Activated naive CD4-positive, alpha-beta T cell treated with anti-CD3 and anti-CD28 coated beads, Interleukin-2, amount 50 U/mL, for 24 hours (primary cell): ENCODE data around the gene FAM89B.
"Not testable (repeated sequence)": the region's sequence is repeated elsewhere in the genome, so short reads cannot be mapped to it uniquely, and the experiment has no call there.

Experiments
- H3K27ac Mint-ChIP-seq: one replicate; pipeline ENCODE4 v1.8.0; 2021; ENCODE audit warnings: mild to moderate bottlenecking, mixed read lengths
- H3K27me3 Mint-ChIP-seq: one replicate; pipeline ENCODE4 v1.8.0; 2021; ENCODE audit warnings: mixed read lengths
- H3K36me3 Mint-ChIP-seq: one replicate; pipeline ENCODE4 v1.8.0; 2021; ENCODE audit warnings: mixed read lengths
- H3K4me1 Mint-ChIP-seq: one replicate; pipeline ENCODE4 v1.8.0; 2021; ENCODE audit warnings: mixed read lengths
- H3K4me3 Mint-ChIP-seq: one replicate; pipeline ENCODE4 v1.8.0; 2021; ENCODE audit warnings: mild to moderate bottlenecking, mixed read lengths
- H3K9me3 Mint-ChIP-seq: one replicate; pipeline ENCODE4 v1.8.0; 2021; ENCODE audit warnings: mixed read lengths

FAM89B gene

GRCh38 chr11:65572356-65573051 lies at the start of gene FAM89B:
Gene FAM89B (plus strand): TSS chr11:65572538. CDS start chr11:65572670, 132 bp downstream.
- Mint-ChIP-seq H3K36me3 (peaks cover 5% of the 10 kb centered on the region), H3K9me3 (no peaks in the 10 kb centered on the region), H3K4me1 (peaks cover 49% of the 10 kb centered on the region), H3K27me3 (no peaks in the 10 kb centered on the region), H3K27ac (peak within 1 kb of the TSS; percentile 93), H3K4me3 (peak within 1 kb of the TSS; percentile 99)

GRCh38 chr11:65522718-65523630 lies 49.4 kb upstream of the FAM89B start:
- peak overlapping the region; percentile 62 for H3K27ac Mint-ChIP-seq
- H3K9me3 Mint-ChIP-seq, H3K36me3 Mint-ChIP-seq, H3K27me3 Mint-ChIP-seq: not testable (repeated sequence)
- H3K4me3 Mint-ChIP-seq: peak overlapping the region; percentile 74
- H3K4me1 Mint-ChIP-seq: peaks cover 45% of the 10 kb centered on the region

- H3K4me1 Mint-ChIP-seq: peaks cover 46% of the 10 kb centered on the region
- H3K27me3 Mint-ChIP-seq, H3K9me3 Mint-ChIP-seq: not testable (repeated sequence)
Measured at GRCh38 chr11:65523631-65523968, 48.7 kb upstream of the FAM89B start.

GRCh38 chr11:65524014-65524740 lies 48.2 kb upstream of the FAM89B start:
- Mint-ChIP-seq H3K36me3 (no peaks in the 10 kb centered on the region), H3K27ac (peak overlapping the region; percentile 90), H3K4me3 (peak overlapping the region; percentile 74), H3K9me3 (no peaks in the 10 kb centered on the region), H3K4me1 (peaks cover 52% of the 10 kb centered on the region), H3K27me3 (no peaks in the 10 kb centered on the region)

More at GRCh38 chr11:65523631-65523968, 48.7 kb upstream of the FAM89B start:
- not testable (repeated sequence) for H3K36me3 Mint-ChIP-seq
- Mint-ChIP-seq H3K4me3 (peak overlapping the region; percentile 74), H3K27ac (peak overlapping the region; percentile 62)

- H3K4me3 Mint-ChIP-seq: peak within 1 kb of the TSS; percentile 87
- H3K27ac Mint-ChIP-seq: peak within 1 kb of the TSS; percentile 90
- H3K9me3 Mint-ChIP-seq: no peaks in the 10 kb centered on the region
- H3K4me1 Mint-ChIP-seq: peaks cover 56% of the 10 kb centered on the region
- no peaks in the 10 kb centered on the region for H3K27me3 Mint-ChIP-seq
- no peaks in the 10 kb centered on the region for H3K36me3 Mint-ChIP-seq
Measured at GRCh38 chr11:65524741-65525545, 47.4 kb upstream of the FAM89B start, which contains the start of gene SCYL1. Gene SCYL1 (plus strand): TSS chr11:65525083. CDS start chr11:65525154, 71 bp downstream.

GRCh38 chr11:65525546-65526480 lies 46.5 kb upstream of the FAM89B start:
- no peaks in the 10 kb centered on the region for H3K36me3 Mint-ChIP-seq
- peaks cover 60% of the 10 kb centered on the region for H3K4me1 Mint-ChIP-seq

GRCh38 chr11:65526744-65527143 lies 45.6 kb upstream of the FAM89B start:
- no peak overlapping the region for H3K27ac Mint-ChIP-seq

More at GRCh38 chr11:65525546-65526480, 46.5 kb upstream of the FAM89B start:
- Mint-ChIP-seq H3K9me3 (no peaks in the 10 kb centered on the region), H3K4me3 (peak overlapping the region; percentile 87), H3K27ac (peak overlapping the region; percentile 39), H3K27me3 (no peaks in the 10 kb centered on the region)

GRCh38 chr11:65528819-65529350 lies 43.5 kb upstream of the FAM89B start:
- Mint-ChIP-seq H3K9me3 (no peaks in the 10 kb centered on the region), H3K4me3 (no peak overlapping the region), H3K36me3 (no peaks in the 10 kb centered on the region), H3K4me1 (peaks cover 37% of the 10 kb centered on the region), H3K27ac (no peak overlapping the region), H3K27me3 (no peaks in the 10 kb centered on the region)

More at GRCh38 chr11:65526744-65527143, 45.6 kb upstream of the FAM89B start:
- Mint-ChIP-seq H3K36me3 (no peaks in the 10 kb centered on the region), H3K9me3 (no peaks in the 10 kb centered on the region), H3K27me3 (no peaks in the 10 kb centered on the region), H3K4me1 (peaks cover 57% of the 10 kb centered on the region), H3K4me3 (peak overlapping the region; percentile 64)

- Mint-ChIP-seq H3K4me1 (peaks cover 30% of the 10 kb centered on the region), H3K27ac (no peak overlapping the region)
Measured at GRCh38 chr11:65529475-65530156, 42.7 kb upstream of the FAM89B start.

GRCh38 chr11:65530157-65530496 lies 42.2 kb upstream of the FAM89B start:
- Mint-ChIP-seq H3K36me3 (no peaks in the 10 kb centered on the region), H3K4me3 (no peak overlapping the region), H3K9me3 (no peaks in the 10 kb centered on the region), H3K4me1 (peaks cover 29% of the 10 kb centered on the region), H3K27me3 (no peaks in the 10 kb centered on the region), H3K27ac (no peak overlapping the region)

More at GRCh38 chr11:65529475-65530156, 42.7 kb upstream of the FAM89B start:
- H3K4me3 Mint-ChIP-seq: no peak overlapping the region
- no peaks in the 10 kb centered on the region for H3K27me3 Mint-ChIP-seq
- H3K9me3 Mint-ChIP-seq: no peaks in the 10 kb centered on the region
- no peaks in the 10 kb centered on the region for H3K36me3 Mint-ChIP-seq

GRCh38 chr11:65532388-65533064 lies 39.8 kb upstream of the FAM89B start:
- no peak overlapping the region for H3K4me3 Mint-ChIP-seq
- H3K4me1 Mint-ChIP-seq: peaks cover 19% of the 10 kb centered on the region
- H3K36me3 Mint-ChIP-seq: no peaks in the 10 kb centered on the region
- H3K27me3 Mint-ChIP-seq: no peaks in the 10 kb centered on the region
- no peaks in the 10 kb centered on the region for H3K9me3 Mint-ChIP-seq
- no peak overlapping the region for H3K27ac Mint-ChIP-seq

- Mint-ChIP-seq H3K27ac (no peak overlapping the region), H3K9me3 (no peaks in the 10 kb centered on the region), H3K4me3 (no peak overlapping the region), H3K36me3 (no peaks in the 10 kb centered on the region), H3K27me3 (no peaks in the 10 kb centered on the region), H3K4me1 (peaks cover 3% of the 10 kb centered on the region)
Measured at GRCh38 chr11:65535102-65535501, 37.2 kb upstream of the FAM89B start.
